HAP-1 (cell line): ENCODE results near the gene FOXP1.

Source experiments
- DNase-seq, 2 experiments: peaks; one replicate each; pipeline ENCODE4 v3.0.0-alpha.2; 2016 to 2020; ENCODE audit warnings: low spot score in 2 of 2
- H3K27me3 ChIP-seq: fragments of 250-450 bp; sonication (Bioruptor Pico); 2 replicates; pipeline ENCODE4 v1.5.1; 2020; ENCODE audit warnings: low read depth, mild to moderate bottlenecking, moderate library complexity
- H3K36me3 ChIP-seq: fragments of 250-450 bp; sonication (Bioruptor Pico); replicated peaks from 2 replicates; pipeline ENCODE4 v1.5.1; 2020; ENCODE audit warnings: mild to moderate bottlenecking
- H3K4me1 ChIP-seq: fragments of 250-450 bp; sonication (Bioruptor Pico); 2 replicates; pipeline ENCODE4 v1.5.1; 2020; ENCODE audit warnings: mild to moderate bottlenecking
- H3K4me3 ChIP-seq: fragments of 250-450 bp; sonication (Bioruptor Pico); 2 replicates; pipeline ENCODE4 v1.5.1; 2020; ENCODE audit warnings: mild to moderate bottlenecking, moderate library complexity
- H3K9me3 ChIP-seq: fragments of 250-450 bp; sonication (Bioruptor Pico); 2 replicates; pipeline ENCODE4 v1.5.1; 2020; ENCODE audit warnings: mild to moderate bottlenecking, moderate library complexity
- in situ Hi-C: fragments of 300-500 bp; cut with MboI; formaldehyde crosslinking; loops from 3 replicates; pipeline ENCODE4 v1.14.3; 2020; ENCODE audit warnings: low sequenced_read_pairs, inconsistent platforms, mixed read lengths

The FOXP1 gene

DNA sequence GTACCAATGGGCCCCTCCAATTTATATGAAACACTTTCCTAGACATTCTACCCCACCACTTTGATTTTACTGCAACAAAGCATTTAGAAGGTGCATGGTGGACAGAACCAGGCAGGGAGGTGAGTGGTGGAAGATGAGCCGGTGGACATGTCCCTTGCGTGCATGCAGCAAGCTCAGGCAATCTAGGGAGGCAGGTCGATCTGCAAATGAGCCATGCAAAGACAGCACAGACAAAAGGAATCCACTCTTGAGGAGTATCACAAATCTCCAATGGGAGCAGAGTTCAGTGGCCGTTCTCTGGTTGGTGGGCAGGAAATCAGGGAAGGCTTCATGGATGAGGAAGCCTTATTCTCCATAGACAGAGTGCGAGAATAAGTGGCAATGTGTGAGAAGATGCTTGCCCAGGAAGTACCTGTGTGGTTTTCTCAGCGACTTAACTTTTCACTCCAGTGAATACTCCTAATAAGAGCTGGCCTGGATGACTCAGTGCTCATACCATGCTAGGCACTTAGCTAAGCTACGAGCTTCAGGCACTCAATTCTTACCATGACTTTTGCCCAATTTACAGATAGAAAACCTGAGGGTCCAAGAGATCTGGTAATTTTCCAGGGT, 152.5 kb downstream of the FOXP1 start:
- Histone ChIP-seq H3K36me3 (no peaks in the 10 kb centered on the region), H3K27me3 (no peaks in the 10 kb centered on the region), H3K9me3 (no peaks in the 10 kb centered on the region), H3K4me1 (no peaks in the 10 kb centered on the region), H3K4me3 (no peak overlapping the region)
- DNase-seq, result no peak
- in situ Hi-C loops, result no loop called here

DNA sequence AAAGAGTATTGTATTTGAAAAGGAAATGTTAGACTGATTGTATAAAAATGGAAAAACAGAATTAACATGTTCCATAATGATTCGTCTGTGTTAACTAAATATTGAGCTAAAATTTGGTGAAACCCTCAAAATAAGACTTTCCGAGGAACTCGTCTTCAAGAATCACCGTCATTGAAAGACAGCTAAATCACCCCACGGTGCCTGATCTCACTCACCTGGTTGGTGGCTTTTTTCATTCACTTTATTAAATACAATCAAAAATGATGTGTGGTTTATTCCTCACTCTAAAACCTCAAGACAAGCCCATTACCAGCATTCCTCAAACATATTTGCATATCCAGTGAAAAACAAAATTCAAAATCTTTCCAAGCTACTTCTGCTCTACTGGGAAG, 153.9 kb downstream of the FOXP1 start:
- Histone ChIP-seq H3K36me3 (no peaks in the 10 kb centered on the region), H3K27me3 (no peaks in the 10 kb centered on the region), H3K4me1 (no peaks in the 10 kb centered on the region), H3K9me3 (no peaks in the 10 kb centered on the region), H3K4me3 (no peak overlapping the region)
- in situ Hi-C loops, result no loop called here
- no peak for DNase-seq

DNA sequence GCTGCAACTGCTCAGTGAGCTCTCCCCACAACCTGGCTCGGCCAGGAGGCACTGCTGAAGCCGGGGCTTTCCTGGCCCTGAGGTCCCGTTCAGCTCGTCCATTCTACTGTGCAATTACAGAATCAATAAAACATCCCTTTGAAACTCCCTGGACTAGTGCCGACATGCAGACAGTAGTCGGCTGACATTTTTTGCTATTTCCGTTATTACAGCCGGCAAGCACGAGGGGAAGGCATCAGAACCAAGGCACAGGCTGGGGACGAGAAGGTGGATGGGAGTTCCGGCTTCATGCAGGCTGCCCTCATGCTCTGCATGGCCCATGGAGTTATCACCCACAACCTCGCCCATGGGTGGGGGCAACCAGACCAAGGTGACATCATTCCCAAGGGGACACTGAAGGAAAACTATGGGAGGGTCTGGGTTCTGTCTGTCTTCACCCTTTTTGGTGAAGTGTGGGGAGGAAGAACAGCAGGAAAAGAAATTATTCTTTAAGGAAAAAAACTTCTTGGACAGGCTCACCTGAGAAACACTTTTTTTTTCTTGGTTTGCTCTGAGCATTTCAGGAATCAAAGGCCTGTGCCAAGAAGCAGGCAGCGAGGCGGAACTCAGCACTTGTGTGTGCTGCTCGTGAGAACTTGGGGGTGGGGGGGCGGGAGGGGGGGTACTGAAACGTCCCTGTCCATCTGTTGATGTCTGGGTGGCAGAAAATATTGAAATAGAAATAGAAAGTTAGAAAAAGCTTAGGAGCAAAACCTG, 154.5 kb downstream of the FOXP1 start:
- Histone ChIP-seq H3K27me3 (no peaks in the 10 kb centered on the region), H3K36me3 (no peaks in the 10 kb centered on the region), H3K4me1 (no peaks in the 10 kb centered on the region), H3K9me3 (no peaks in the 10 kb centered on the region), H3K4me3 (no peak overlapping the region)
- in situ Hi-C loops, result no loop called here
- no peak for DNase-seq

DNA sequence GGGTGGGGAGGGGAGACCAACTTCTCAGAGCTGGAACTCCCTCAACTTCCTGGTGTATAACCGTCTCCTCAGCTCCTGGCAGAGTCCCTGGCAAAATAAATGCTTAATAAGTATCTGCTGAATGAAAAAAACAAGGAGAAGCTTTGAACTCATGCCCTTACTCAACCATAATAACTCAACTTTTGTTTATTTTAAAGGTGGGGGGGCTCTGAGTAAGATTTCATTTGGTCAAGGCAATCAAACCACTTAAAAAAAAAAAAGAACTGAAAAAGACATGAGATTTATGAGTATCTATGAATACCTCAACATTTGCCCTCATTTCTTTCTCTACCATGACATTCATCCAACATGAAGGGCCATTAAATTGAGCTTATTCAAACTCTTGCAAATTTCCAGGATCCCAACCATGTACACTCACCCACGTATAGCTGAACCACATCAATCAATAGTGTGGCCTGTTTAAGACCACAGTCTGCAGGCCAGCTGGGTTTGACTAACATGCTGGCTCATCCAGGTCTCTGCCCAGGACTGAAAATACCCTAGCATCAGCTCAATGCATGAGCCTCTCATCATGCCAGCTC, 157.9 kb downstream of the FOXP1 start:
- in situ Hi-C loops, result no loop called here
- Histone ChIP-seq H3K4me1 (no peaks in the 10 kb centered on the region), H3K9me3 (no peaks in the 10 kb centered on the region), H3K36me3 (no peaks in the 10 kb centered on the region), H3K4me3 (no peak overlapping the region), H3K27me3 (no peaks in the 10 kb centered on the region)
- no peak for DNase-seq

DNA sequence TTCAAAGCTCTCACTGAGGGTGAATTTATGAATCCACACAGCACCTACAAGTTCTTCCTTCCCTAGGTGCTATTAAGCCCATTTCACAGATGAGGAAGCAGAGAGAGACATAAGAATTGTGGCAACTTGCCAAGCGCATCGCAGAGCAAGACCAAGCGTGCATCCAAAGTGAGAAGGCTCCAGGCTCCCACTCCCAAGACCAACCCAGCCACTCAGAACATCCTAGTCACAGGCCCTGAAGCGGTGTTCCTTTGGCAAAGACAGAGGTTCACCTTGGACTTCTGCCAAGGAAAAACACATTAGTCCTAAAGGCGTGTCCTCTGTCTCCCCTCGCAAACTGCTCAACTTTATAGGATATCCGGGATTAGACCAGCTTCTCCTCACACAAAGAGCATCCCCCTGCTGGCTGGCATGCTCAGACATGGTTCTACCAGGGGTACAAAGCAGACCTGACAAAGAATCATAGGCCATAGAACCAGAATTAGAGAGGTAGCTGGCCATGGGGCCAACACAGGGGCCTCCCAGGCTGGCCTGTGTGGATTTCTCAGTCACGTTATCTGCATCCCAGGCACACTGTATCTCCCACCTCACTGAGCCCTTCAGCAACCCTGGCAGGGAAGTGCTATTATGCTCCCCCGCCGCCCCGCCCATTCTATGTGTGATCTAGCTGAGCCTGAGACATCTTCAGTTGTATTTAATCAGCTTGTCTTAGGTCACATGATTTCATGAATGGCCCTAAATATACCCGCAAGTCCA, 160.2 kb downstream of the FOXP1 start:
- Histone ChIP-seq H3K27me3 (no peaks in the 10 kb centered on the region), H3K4me1 (no peaks in the 10 kb centered on the region), H3K9me3 (no peaks in the 10 kb centered on the region), H3K36me3 (no peaks in the 10 kb centered on the region), H3K4me3 (no peak overlapping the region)
- in situ Hi-C loops, result no loop called here
- DNase-seq, result peak; percentile 29 to 59

DNA sequence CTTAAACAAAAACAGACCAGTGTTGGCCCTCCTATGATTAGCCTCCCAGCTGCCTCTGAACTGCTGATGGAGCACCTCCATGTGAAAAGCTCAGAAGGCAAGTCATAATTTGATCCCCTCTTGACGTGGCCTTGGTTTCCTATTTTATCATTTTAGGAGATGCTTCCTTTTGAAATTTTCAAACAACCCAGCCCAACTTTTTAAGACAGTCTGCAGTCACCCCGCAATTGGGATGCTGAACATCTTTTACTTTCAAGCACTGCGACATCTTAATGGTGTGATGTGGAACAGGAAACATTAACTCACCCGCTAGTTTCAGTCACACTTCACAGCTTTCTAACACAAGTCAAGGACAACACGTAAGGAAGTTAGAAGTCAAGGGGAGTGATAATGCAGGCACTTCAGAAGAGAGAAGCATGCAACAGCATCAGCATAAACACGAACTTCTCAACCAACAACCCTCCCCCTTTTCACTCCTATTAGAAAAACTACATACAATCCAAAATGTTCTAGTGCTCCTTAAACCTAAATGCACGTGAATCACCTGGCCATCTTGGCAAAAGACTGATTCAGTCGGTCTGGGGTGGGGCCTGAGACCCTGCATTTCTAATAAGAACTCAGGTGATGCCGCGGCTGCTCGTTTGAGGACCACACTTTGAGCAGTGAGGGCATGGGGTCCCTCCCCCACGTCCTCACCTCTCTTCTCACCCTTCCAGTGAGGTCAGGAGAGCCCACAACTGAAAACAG, 161.5 kb downstream of the FOXP1 start:
- Histone ChIP-seq H3K9me3 (no peaks in the 10 kb centered on the region), H3K4me3 (no peak overlapping the region), H3K36me3 (no peaks in the 10 kb centered on the region), H3K4me1 (no peaks in the 10 kb centered on the region), H3K27me3 (no peaks in the 10 kb centered on the region)
- in situ Hi-C loops, result no loop called here
- DNase-seq, result no peak

DNA sequence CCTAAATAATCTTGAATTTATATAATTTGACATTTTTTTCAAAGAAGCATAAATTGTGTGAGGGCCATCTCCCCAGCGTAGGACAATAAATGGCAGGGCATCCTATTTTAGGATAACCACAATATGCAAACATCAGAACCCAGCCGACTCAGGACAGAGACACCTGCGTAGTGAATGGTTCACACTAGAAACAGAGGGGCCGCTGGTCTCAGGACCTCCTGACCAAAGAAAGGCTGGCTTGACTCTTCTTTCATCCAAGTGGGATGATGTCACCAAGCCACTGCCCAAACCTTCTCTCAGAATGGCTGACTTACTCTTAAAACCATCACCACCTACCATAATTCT, 162.1 kb downstream of the FOXP1 start:
- in situ Hi-C loops, result no loop called here
- H3K4me3 ChIP-seq, result no peak overlapping the region
- H3K27me3 ChIP-seq, result no peaks in the 10 kb centered on the region
- no peaks in the 10 kb centered on the region for H3K4me1 ChIP-seq
- H3K9me3 ChIP-seq, result no peaks in the 10 kb centered on the region
- H3K36me3 ChIP-seq, result no peaks in the 10 kb centered on the region
- no peak for DNase-seq

DNA sequence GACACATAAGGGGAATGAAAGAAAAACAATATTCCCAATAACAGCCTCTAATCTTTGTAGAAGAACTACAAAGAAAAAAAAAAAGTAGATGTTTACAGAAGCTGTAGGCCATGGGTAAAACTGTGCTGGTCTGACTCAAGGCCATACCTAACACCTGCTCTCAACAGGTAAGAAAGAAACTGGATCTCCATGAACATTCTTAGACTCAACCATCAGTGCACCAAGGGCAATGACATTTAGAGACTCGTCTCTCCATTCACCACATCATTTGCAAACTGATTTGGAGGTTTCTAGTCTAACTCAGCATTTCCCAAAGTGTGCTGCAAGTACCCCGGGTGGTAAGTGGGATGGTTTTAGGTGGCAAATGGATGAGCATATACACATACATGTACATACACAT, 164.2 kb downstream of the FOXP1 start:
- no peaks in the 10 kb centered on the region for H3K4me1 ChIP-seq
- no peak overlapping the region for H3K4me3 ChIP-seq
- no peak for DNase-seq
- in situ Hi-C loops, result no loop called here
- H3K9me3 ChIP-seq, result no peaks in the 10 kb centered on the region
- no peaks in the 10 kb centered on the region for H3K36me3 ChIP-seq
- no peaks in the 10 kb centered on the region for H3K27me3 ChIP-seq

DNA sequence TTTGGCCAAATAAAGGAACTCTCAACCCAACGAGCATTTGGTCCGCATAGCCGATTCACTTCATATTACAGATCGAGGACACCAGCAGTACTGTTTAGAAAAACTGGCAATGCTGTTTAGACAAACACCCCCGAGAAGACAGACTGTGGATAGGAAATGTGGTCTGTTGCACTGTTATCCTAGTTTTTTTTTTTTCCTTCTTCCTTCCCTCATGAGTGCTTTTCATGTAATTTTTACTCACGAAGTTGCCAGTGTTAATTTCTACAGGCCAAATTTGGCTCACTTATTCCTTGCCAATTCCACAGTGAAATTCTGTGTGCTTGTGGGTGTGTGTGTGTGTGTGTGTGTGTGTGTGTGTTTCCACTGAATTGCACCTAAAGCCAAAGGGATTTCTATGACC, 165.7 kb downstream of the FOXP1 start:
- in situ Hi-C loops, result no loop called here
- H3K4me1 ChIP-seq, result no peaks in the 10 kb centered on the region

DNA sequence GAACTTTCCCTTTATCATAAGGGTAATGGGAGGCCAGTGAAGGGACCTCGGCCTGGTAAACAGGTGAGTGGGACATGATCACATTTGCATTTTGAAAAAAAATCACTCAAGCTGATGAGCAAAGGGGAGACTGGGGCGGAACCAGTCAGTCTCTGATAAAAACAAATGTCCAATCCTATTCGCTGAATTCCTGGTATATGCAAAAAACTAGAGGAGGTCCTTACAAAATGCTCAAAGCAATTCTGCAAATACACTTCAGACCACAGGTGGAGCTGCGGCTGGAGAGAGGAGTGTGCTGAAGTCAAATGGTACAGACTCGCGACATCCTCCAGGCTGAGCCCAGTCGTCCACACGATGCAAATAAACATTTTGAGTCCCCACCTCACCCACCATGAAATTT, 166.7 kb downstream of the FOXP1 start:
- Histone ChIP-seq H3K36me3 (no peaks in the 10 kb centered on the region), H3K9me3 (no peaks in the 10 kb centered on the region), H3K4me1 (no peaks in the 10 kb centered on the region), H3K4me3 (no peak overlapping the region), H3K27me3 (no peaks in the 10 kb centered on the region)
- in situ Hi-C loops, result no loop called here
- DNase-seq, result peak; percentile 11 to 21

More for the DNA sequence above, 165.7 kb downstream of the FOXP1 start:
- Histone ChIP-seq H3K4me3 (no peak overlapping the region), H3K27me3 (no peaks in the 10 kb centered on the region), H3K36me3 (no peaks in the 10 kb centered on the region), H3K9me3 (no peaks in the 10 kb centered on the region)
- DNase-seq, result no peak

DNA sequence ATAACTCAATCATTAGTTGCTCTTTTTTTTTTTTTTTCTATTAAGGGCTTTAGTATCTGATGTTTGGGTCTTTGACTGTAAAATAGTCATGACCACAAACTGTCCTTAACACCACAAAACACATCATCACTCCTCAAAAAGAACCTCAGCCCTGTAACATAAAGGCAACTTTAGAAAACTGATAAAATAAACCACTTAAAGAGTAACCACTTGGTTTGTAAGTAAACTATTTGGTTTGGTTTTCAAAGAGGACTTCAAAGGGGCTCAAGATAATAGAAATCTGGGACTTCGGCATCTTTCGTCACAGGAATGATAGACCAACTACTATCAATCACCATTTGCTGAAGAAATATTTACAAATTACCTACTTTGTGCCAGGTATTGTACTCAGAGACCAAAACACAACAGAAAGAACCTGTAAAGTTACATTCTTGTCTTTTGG, 167.8 kb downstream of the FOXP1 start:
- H3K9me3 ChIP-seq, result no peaks in the 10 kb centered on the region
- no peaks in the 10 kb centered on the region for H3K36me3 ChIP-seq
- H3K27me3 ChIP-seq, result no peaks in the 10 kb centered on the region
- no peaks in the 10 kb centered on the region for H3K4me1 ChIP-seq
- no peak for DNase-seq
- H3K4me3 ChIP-seq, result no peak overlapping the region
- in situ Hi-C loops, result no loop called here

DNA sequence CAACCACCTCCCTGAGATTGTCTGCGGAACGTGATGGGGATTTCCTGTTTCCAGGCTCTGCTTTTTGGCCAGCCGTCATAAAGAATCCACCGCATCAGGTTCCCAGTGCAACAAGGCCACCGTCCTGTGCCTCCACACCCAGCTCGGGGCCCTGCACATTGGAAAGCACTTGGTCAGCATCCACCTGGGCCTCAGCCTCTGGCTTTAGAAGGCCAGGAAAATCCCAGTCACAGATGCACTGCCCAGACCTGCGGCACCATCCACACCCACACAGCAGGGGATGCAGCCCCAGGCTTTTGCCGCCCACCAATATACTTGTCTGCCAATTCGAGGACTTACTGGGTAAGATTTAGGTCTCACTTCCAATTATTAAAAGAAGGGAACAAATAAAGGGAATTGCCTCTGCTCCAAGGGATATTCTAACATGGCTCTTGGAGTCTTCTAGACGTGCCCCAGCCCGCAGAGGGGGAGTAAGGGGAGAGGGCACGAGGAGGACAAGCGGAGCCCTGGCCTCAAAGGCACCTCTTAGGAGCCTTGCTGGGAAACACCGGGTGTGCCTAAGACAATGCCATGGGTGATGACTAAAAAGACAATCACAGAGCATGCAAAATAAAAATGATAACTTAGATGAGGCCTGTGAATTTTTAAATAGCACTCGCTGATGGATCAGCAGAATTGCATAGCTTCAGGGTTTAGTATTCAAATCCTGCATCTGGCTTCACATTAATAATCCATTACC, 169.2 kb downstream of the FOXP1 start:
- Histone ChIP-seq H3K9me3 (no peaks in the 10 kb centered on the region), H3K36me3 (no peaks in the 10 kb centered on the region), H3K27me3 (no peaks in the 10 kb centered on the region), H3K4me1 (no peaks in the 10 kb centered on the region), H3K4me3 (no peak overlapping the region)
- DNase-seq, result no peak
- in situ Hi-C loops, result no loop called here

DNA sequence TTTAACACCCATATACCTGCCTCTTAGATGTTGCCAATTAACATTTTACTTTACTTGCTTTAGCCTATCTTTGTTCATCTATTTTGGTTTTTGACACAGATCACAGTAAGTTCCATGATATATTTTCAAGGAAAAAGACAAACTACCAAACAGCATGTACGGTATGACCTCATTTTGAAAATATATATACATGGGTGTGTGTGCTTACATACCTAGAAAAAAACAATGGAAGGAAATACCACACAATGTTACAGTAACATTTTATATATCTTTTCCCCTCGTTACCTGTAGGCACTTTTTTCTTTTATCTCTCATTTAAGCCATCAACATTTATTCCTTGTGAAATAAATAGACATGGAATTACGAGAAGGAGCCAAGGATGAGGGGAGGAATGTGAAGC, 170.0 kb downstream of the FOXP1 start:
- in situ Hi-C loops, result no loop called here
- no peaks in the 10 kb centered on the region for H3K4me1 ChIP-seq
- DNase-seq, result no peak
- H3K27me3 ChIP-seq, result no peaks in the 10 kb centered on the region
- H3K4me3 ChIP-seq, result no peak overlapping the region
- H3K9me3 ChIP-seq, result no peaks in the 10 kb centered on the region
- H3K36me3 ChIP-seq, result no peaks in the 10 kb centered on the region
